Liver (tissue), 3 donors: ENCODE data around the gene MRPL54.

Experiments used
- ATF3 ChIP-seq: IDR thresholded peaks from 2 replicates; pipeline ENCODE4 v1.6.1; 2016; ENCODE audit warnings: antibody characterized with exemption
- CTCF ChIP-seq: fragments of 150-350 bp; IDR thresholded peaks from 2 replicates; pipeline ENCODE4 v1.5.1; 2017; ENCODE audit warnings: improper control_type of control experiment, low read depth, low read length; ENCODE audit not compliant: missing input control
- MAX ChIP-seq: IDR thresholded peaks from 2 replicates; pipeline ENCODE4 v1.6.1; 2016; ENCODE audit warnings: antibody characterized with exemption
- RAD21 ChIP-seq, 2 donors: IDR thresholded peaks; 2 replicates each; pipeline ENCODE4 v1.6.1; 2016; ENCODE audit warnings: antibody characterized with exemption in 2 of 2, mild to moderate bottlenecking in 2 of 2
- SP1 ChIP-seq: IDR thresholded peaks from 2 replicates; pipeline ENCODE4 v1.6.1; 2018; ENCODE audit warnings: antibody characterized with exemption, mild to moderate bottlenecking
- ZBTB33 ChIP-seq: IDR thresholded peaks from 2 replicates; pipeline ENCODE4 v1.6.1; 2016; ENCODE audit warnings: antibody characterized with exemption
- donor health status: healthy.
- donor health status: healthy.

- no peak for TF ChIP-seq CTCF
- no peak for TF ChIP-seq RAD21 (IDR thresholded peaks at IDR 0.05)
- no peak for TF ChIP-seq MAX
- TF ChIP-seq ATF3, result no peak
- TF ChIP-seq SP1, result no peak
- TF ChIP-seq ZBTB33, result no peak
Measured at GRCh38 chr19:3785938-3786824, 23.7 kb downstream of the MRPL54 start, which contains the start of gene MATK.
